ENCODE measurements around the gene ZNF841.

GRCh38 chr19:52101866-52102562 lies 6.4 kb upstream of the ZNF841 start:
- TF ChIP-seq POLR2A (IDR thresholded peaks at IDR 0.05) = no peak
- no peak for TF ChIP-seq CTCF (IDR thresholded peaks at IDR 0.05)

Data from heart left ventricle (tissue), 13 donors.